Fibroblast of lung (primary cell): ENCODE data around the gene PSMB8. TPM values are rescaled to one million over a fixed set of nuclear protein-coding genes. Genes with fewer than 3 reads are reported as not detected.

Experiments
- DNase-seq, 2 donors: peaks; one replicate each; pipeline versions ENCODE4 v3.0.0 to v3.0.0-alpha.2; 2010; ENCODE audit warnings: low read depth in 2 of 2
- H2AFZ ChIP-seq: 2 replicates; pipeline ENCODE4 v1.5.1; 2012; ENCODE audit warnings: low read length, control low read depth, inconsistent platforms
- H3K27ac ChIP-seq: 2 replicates; pipeline ENCODE4 v1.5.1; 2011; ENCODE audit warnings: low read length, control low read depth; ENCODE audit not compliant: insufficient read depth
- H3K27me3 ChIP-seq: 2 replicates; pipeline ENCODE4 v1.5.1; 2011; ENCODE audit warnings: mild to moderate bottlenecking, low read length; ENCODE audit not compliant: control insufficient read depth, insufficient read depth
- H3K36me3 ChIP-seq: 2 replicates; pipeline ENCODE4 v1.5.1; 2011; ENCODE audit warnings: low read length; ENCODE audit not compliant: control insufficient read depth, insufficient read depth
- H3K4me1 ChIP-seq: 2 replicates; pipeline ENCODE4 v1.5.1; 2011; ENCODE audit warnings: low read length; ENCODE audit not compliant: control insufficient read depth, insufficient read depth; ENCODE audit errors: extremely low read depth
- H3K4me2 ChIP-seq: 2 replicates; pipeline ENCODE4 v1.5.1; 2011; ENCODE audit warnings: low read length, control low read depth; ENCODE audit not compliant: insufficient read depth; ENCODE audit errors: extremely low read depth
- H3K4me3 ChIP-seq, 4 experiments: fragments of 200-600 bp in 1 of 4; sonication (generic) in 1 of 4; replicated peaks in 1 of 4; 2 replicates each; pipeline ENCODE4 v1.5.1; 2011 to 2016; ENCODE audit warnings: low read length in 4 of 4, low read depth in 3 of 4, mild to moderate bottlenecking in 3 of 4, control low read depth in 2 of 4, inconsistent platforms in 1 of 4, mixed read lengths in 1 of 4; ENCODE audit not compliant: insufficient read depth in 1 of 4; ENCODE audit errors: control extremely low read depth in 1 of 4
- H3K79me2 ChIP-seq: 2 replicates; pipeline ENCODE4 v1.5.1; 2012; ENCODE audit warnings: mild to moderate bottlenecking, low read length, inconsistent platforms; ENCODE audit not compliant: control insufficient read depth, insufficient read depth
- H3K9ac ChIP-seq: 2 replicates; pipeline ENCODE4 v1.5.1; 2011; ENCODE audit warnings: mild to moderate bottlenecking, low read length, control low read depth; ENCODE audit not compliant: insufficient read depth
- H3K9me3 ChIP-seq: 2 replicates; pipeline ENCODE4 v1.5.1; 2012; ENCODE audit warnings: low read depth, low read length; ENCODE audit not compliant: control insufficient read depth, insufficient read depth
- H4K20me1 ChIP-seq: 2 replicates; pipeline ENCODE4 v1.5.1; 2011; ENCODE audit warnings: low read length; ENCODE audit not compliant: control insufficient read depth, insufficient read depth; ENCODE audit errors: extremely low read depth
- CTCF ChIP-seq, 2 donors: IDR thresholded peaks in 1 of 2; conservative IDR thresholded peaks in 1 of 2; 1 replicate in 1 of 2; 2 replicates in 1 of 2; pipeline ENCODE4 v1.5.1; 2011 to 2012; ENCODE audit warnings: low read length in 2 of 2, control low read depth in 1 of 2, inconsistent platforms in 1 of 2, low read depth in 1 of 2, mild to moderate bottlenecking in 1 of 2
- EZH2 ChIP-seq: IDR thresholded peaks from 2 replicates; pipeline ENCODE4 v1.5.1; 2012; ENCODE audit warnings: low read length, control low read depth, mild to moderate bottlenecking; ENCODE audit errors: missing control alignments
- polyA plus RNA-seq, 2 donors: library from polyadenylated mRNA; depleted of rRNA in 1 of 2; stranded (reverse) in 1 of 2; unstranded in 1 of 2; fragments of >200 nt; gene quantifications; 2 replicates each; pipeline ENCODE4 v1.2.1, GENCODE V29; 2011 to 2012; ENCODE audit warnings: missing spikeins in 1 of 2
- total RNA-seq: library from RNA; depleted of rRNA; stranded (reverse); fragments of >200 nt; gene quantifications from 2 replicates; pipeline ENCODE4 v1.2.1, GENCODE V29; 2014

The PSMB8 gene
- total and polyA plus RNA-seq, 2 donors (not counting 1 experiment from before 2014, with no cell fraction given) = 77.3 to 80.0 TPM

- no peak for TF ChIP-seq EZH2
- no peak for TF ChIP-seq CTCF (conservative IDR thresholded peaks at IDR 0.05 in 1 of 2, IDR thresholded peaks at IDR 0.05 in 1 of 2; ENCODE audit: low read depth in 1 of 2, low read length in 2 of 2)
- Histone ChIP-seq H3K27me3 (no peaks in the 10 kb centered on the region), H3K4me3 (no peak overlapping the region)
Observed at GRCh38 chr6:32839356-32839755, 4.5 kb downstream of the PSMB8 start.

GRCh38 chr6:32838114-32838958 lies 5.5 kb downstream of the PSMB8 start, which contains the start of gene TAP2:
TSS of gene TAP2 (minus strand) at chr6:32838739. CDS start at chr6:32838233, 506 bp downstream.
- TF ChIP-seq EZH2 = no peak
- TF ChIP-seq CTCF (conservative IDR thresholded peaks at IDR 0.05 in 1 of 2, IDR thresholded peaks at IDR 0.05 in 1 of 2; ENCODE audit: low read depth in 1 of 2, low read length in 2 of 2) = peak; percentile 88 to 94
- H3K79me2 ChIP-seq = peaks cover 3% of the 10 kb centered on the region
- H3K4me1 ChIP-seq = no peaks in the 10 kb centered on the region
- H4K20me1 ChIP-seq = no peaks in the 10 kb centered on the region
- H3K4me3 ChIP-seq = peak within 1 kb of the TSS; percentile 78 to 88 (median 78)
- peak within 1 kb of the TSS; percentile 90 for H3K27ac ChIP-seq
- H3K27me3 ChIP-seq = no peaks in the 10 kb centered on the region
- peak within 1 kb of the TSS; percentile 91 for H3K9ac ChIP-seq
- peak within 1 kb of the TSS; percentile 98 for H3K4me2 ChIP-seq
- peak; percentile 85 to 92 for DNase-seq
- peak within 1 kb of the TSS; percentile 88 for H2AFZ ChIP-seq
- H3K9me3 ChIP-seq = no peaks in the 10 kb centered on the region
- peaks cover 10% of the 10 kb centered on the region for H3K36me3 ChIP-seq

More at GRCh38 chr6:32839356-32839755, 4.5 kb downstream of the PSMB8 start:
- no peak for DNase-seq
- Histone ChIP-seq H3K9ac (no peak overlapping the region), H3K4me2 (no peak overlapping the region), H3K9me3 (no peaks in the 10 kb centered on the region), H3K36me3 (peaks cover 8% of the 10 kb centered on the region), H3K4me1 (no peaks in the 10 kb centered on the region), H4K20me1 (no peaks in the 10 kb centered on the region), H3K27ac (no peak overlapping the region), H2AFZ (no peak overlapping the region), H3K79me2 (peaks cover 6% of the 10 kb centered on the region)

GRCh38 chr6:32837651-32838113 lies 6.2 kb downstream of the PSMB8 start:
- no peaks in the 10 kb centered on the region for H4K20me1 ChIP-seq
- H3K4me3 ChIP-seq = peak overlapping the region; percentile 78 to 88 (median 78)
- H3K9ac ChIP-seq = peak overlapping the region; percentile 51
- no peaks in the 10 kb centered on the region for H3K9me3 ChIP-seq
- H3K4me1 ChIP-seq = no peaks in the 10 kb centered on the region
- H3K27ac ChIP-seq = peak overlapping the region; percentile 90
- H3K4me2 ChIP-seq = peak overlapping the region; percentile 98
- peaks cover 3% of the 10 kb centered on the region for H3K79me2 ChIP-seq
- peak overlapping the region; percentile 88 for H2AFZ ChIP-seq
- H3K36me3 ChIP-seq = peaks cover 10% of the 10 kb centered on the region
- DNase-seq = peak in 1 of 2 donors; percentile 42
- TF ChIP-seq EZH2 = no peak
- no peak for TF ChIP-seq CTCF (conservative IDR thresholded peaks at IDR 0.05 in 1 of 2, IDR thresholded peaks at IDR 0.05 in 1 of 2; ENCODE audit: low read depth in 1 of 2, low read length in 2 of 2)
- H3K27me3 ChIP-seq = no peaks in the 10 kb centered on the region
